Stimulated activated CD4-positive, alpha-beta T cell treated with anti-CD3 and anti-CD28 coated beads, Interleukin-4, amount 100 ng/mL, for 48 hours (primary cell): ENCODE measurements around the gene PLD4.

ENCODE experiments used
- DNase-seq, 2 donors: peaks; one replicate each; pipeline ENCODE4 v3.0.0-alpha.2; 2020; ENCODE audit warnings: low read depth in 2 of 2

The PLD4 gene

DNA sequence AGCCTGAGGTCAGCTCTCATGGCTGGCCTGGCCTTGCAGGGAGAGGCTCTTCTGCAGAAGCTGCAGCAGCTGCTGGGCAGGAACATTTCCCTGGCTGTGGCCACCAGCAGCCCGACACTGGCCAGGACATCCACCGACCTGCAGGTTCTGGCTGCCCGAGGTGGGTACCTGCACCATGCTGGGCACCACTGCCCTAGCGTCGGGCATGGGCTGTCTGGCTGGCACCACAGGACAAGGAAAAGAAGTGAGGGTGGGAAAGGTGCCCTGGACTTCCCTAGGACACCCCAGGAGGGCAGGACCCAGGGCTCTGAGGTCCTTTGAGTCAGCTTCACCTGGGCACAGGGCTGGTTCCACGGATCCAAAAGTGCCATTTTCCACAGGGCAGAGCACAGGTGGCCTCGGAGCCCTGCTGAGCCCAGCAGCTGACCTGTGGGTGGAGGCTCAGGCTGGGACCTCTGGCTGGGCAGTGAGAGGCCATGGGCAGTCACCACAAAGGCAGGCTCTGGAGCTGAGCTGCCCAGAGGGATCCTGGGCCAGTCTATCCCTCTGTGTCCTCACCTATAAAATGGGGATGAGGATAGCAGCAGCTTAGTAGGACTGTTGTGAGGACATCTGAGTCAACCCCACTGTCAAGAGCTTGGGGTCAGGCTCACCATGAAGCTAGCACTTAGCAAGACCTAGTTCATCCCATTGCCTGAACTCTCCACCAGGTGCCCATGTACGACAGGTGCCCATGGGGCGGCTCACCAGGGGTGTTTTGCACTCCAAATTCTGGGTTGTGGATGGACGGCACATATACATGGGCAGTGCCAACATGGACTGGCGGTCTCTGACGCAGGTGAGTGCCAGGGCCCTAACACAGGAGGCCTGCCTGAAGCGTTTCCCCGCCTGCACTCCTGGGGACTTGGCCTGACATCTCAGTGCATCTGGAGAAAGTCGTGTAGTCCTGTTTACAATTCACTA lies 4.9 kb downstream of the PLD4 start:
- no peak for DNase-seq

DNA sequence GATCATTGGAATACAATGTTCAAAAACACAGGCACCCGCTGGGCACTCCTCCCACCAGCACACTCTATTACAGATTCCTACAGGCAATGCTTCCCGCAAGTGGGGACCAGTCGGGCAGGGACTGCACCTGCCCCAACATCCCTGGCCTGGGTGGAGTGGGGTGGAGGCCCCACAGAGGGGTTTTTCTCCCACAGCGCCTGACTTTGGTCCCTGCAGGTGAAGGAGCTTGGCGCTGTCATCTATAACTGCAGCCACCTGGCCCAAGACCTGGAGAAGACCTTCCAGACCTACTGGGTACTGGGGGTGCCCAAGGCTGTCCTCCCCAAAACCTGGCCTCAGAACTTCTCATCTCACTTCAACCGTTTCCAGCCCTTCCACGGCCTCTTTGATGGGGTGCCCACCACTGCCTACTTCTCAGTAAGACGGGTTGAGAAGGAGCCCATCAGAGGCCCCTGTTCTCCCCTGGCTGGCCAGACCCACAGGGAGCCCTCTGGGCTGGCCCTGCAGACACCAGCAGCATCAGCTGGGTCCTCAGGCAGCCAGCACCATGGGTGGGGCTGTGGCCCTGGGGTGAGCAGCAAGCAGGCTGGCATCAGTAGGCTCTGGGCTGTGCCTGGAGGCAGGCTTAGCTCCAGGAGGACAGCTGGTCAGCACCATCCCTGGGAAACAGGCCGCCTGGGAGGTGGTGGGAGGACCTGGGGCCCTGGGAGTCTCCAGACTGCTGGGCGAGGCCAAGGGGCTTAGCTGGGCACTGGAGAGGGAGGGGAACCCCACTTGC lies 6.0 kb downstream of the PLD4 start:
- no peak for DNase-seq

DNA sequence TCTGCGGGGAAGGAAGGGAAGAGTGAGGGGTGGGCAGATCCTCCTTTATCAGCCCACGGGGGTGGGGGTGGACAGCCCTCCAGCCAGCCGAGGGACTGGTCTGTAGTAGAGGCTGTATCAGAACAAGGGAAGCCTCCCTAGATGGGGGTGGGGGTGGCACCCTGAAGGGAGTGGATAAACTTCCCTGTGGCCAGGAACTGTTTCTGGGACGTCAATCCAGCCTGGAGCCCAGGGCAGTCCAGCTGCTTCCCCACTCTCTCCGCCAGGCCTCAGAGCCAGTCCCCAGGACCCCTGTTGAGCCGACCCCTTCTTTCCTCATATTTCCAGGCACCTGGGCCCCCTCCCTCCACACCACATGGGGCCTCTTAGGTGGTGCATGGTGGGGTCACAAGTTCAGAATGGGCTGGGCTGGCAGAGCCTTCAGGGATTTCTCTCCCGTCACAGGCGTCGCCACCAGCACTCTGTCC lies 6.7 kb downstream of the PLD4 start:
- no peak for DNase-seq

DNA sequence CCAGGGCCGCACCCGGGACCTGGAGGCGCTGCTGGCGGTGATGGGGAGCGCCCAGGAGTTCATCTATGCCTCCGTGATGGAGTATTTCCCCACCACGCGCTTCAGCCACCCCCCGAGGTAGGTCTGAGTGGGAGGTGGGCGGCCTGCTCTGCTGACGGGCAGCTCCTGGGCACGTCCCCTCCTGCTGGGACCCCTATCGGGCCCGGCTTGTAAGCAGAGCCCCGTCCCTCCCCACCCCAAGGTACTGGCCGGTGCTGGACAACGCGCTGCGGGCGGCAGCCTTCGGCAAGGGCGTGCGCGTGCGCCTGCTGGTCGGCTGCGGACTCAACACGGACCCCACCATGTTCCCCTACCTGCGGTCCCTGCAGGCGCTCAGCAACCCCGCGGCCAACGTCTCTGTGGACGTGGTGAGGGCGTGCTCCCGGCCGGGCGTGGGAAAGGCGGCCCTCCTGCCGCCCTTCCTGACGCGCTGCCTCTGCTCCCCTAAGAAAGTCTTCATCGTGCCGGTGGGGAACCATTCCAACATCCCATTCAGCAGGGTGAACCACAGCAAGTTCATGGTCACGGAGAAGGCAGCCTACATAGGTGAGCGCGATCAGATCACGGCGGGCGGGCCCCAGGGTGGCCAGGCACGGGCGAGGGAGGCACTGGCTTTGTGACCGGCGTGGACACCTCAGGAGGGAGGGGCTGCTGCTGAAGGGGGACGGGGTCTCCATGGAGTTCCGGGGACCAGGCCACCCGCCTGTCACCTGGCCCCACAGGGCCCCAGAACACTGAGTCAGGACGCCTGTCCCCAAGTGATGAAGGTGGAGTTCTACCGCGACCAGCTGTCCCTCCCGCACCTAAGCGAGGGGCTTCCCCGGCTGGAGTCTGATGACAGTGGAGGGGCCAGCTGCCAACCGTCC lies 7.3 kb downstream of the PLD4 start:
- no peak for DNase-seq

DNA sequence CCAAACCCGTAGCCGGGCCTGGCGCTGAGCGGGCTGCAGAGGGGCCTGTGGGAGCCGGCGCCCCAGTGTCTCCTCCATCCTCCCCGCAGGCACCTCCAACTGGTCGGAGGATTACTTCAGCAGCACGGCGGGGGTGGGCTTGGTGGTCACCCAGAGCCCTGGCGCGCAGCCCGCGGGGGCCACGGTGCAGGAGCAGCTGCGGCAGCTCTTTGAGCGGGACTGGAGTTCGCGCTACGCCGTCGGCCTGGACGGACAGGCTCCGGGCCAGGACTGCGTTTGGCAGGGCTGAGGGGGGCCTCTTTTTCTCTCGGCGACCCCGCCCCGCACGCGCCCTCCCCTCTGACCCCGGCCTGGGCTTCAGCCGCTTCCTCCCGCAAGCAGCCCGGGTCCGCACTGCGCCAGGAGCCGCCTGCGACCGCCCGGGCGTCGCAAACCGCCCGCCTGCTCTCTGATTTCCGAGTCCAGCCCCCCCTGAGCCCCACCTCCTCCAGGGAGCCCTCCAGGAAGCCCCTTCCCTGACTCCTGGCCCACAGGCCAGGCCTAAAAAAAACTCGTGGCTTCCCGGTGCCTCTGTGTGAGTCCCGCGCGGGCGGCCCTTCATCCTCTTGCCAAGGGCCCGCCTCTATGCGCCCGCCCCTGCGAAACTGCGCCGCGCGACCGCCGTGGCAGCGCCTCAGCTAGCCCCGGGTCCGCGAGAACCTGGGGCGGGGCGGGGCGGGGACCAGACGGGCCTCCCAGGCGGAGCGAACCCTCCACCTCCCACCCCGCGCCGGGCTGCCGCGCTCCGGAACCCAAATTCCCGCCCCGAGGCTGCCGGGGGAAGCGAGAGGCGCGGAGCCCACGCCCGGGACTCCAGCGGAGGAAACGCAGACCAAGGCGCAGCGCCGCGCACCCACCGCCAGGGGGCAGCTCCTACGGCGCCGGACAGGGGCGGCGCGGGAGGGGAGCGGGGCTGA lies 8.3 kb downstream of the PLD4 start:
- DNase-seq: peak; percentile 80 to 86

DNA sequence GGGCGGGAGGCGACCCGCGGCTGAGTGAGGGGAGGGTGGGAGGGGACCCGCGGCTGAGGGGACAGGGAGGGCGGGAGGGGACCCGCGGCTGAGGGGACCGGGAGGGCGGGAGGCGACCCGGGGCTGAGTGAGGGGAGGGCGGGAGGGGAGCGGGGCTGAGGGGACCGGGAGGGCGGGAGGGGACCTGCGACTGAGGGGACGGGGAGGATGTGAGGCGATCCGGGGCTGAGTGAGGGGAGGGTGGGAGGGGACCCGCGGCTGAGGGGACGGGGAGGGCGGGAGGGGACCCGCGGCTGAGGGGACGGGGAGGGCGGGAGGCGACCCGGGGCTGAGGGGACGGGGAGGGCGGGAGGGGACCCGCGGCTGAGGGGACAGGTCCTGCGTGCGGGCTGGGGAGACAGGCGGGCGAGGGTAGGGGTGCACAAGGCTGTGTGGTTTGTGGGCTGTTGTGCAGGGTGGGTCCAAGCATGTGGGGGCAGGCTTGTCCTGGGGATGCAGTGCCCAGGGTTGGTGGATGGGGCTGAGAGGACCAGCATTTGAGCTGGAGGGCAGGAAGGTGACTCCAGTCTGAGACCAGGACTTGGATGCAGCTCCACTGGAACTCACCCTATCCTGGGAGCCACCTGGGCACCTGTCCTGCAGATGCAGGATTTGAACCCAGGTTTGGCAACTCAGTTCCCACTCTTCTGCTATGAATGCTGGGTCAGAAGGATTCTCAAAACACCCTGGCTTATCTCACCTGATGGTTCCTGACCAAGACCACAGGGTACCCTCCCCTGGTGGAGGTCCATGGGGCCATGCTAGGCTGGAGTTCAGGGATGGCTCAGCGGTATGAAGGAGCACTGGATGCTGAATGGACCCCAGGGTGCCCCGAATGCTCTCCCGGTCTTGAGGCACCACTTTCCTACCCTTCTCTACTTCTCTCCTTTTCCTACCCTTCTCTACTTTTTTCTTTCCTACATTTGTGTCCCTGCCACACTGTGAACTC lies 9.4 kb downstream of the PLD4 start:
- DNase-seq: no peak

DNA sequence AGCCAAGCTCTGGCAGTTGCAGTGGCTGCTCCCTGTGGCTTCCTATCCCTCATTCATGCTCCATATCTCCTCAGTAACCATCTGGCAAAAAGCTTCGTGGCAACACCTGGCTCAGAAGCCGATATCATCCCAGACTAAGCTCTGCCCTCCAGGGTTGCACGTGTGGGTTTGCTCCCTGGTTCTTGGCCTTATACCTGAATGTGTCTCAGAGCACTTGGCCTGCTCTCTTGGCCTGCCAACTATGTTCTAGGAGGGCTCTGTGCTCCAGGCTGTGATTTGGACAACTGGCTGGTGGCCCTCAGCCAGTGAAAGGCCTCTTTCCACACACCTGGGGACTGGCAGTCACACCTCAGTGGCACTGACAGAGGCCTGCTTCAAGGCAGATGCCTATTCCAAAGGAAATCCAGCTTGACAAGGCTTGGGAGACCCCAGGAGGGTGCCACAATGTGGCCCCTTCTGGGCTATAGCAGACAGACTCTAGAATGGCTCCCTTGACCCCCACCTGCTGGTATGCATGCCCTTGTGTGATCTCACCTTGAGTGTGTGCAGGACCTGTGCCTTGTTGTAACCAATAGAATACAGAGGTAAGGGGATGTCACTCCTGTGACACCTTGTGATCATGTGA lies 10.5 kb downstream of the PLD4 start:
- DNase-seq: no peak

DNA sequence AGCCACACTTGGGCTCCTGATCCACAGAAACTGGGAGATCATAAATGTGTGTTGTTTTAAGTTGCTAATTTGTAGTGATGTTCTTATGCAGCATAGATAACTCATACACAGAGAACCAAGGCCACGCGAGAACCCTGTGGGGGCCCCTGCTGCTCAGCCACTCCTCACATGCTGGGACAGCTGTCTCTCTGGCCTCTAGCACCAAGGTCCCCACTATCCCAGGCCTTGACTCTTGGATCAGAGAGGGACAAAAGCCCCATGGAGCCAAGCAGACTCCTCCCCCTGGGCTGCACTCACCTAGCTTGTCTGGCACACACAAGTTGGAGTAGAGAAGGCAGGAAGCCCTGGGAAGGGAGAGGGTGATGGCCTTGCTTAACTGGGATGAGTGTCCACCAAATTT lies 11.3 kb downstream of the PLD4 start:
- DNase-seq: no peak

DNA sequence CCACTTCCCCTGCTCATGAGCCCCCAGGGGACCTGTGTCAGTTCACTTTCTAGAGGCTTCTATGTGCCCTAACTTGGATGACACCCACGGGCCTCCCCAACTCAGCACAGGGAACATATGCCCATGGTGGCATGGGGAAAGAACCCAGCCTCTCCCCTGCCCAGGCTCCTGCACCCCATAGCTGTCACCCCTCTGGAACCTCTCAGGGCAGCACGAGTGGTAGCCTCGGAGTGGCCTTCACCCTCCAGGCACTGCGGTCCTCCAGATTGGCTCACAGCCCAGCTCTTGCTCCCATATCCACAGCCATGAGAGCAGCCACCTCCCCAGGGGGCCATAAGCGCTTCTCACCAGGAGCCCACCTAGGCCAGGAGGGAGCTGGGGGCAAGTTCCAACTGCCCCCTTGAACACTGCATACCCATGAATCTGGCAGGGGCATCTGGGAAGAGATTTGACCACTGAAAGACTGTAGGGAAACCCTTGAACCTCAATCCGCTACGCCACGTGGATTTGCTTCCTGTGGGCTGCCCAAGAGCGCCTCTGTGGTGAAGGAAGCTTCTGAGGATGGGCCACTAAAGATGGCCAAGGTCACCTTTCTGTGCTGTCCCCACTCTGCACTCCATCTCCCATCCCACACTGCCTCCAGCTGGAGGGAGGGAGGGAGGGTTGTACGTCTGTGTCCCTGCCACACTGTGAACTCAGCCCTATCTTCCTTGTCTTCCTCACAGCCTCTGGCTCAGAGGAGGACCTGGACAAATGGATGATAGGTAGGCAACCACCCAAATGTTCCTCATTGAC lies 11.9 kb downstream of the PLD4 start:
- DNase-seq: no peak

DNA sequence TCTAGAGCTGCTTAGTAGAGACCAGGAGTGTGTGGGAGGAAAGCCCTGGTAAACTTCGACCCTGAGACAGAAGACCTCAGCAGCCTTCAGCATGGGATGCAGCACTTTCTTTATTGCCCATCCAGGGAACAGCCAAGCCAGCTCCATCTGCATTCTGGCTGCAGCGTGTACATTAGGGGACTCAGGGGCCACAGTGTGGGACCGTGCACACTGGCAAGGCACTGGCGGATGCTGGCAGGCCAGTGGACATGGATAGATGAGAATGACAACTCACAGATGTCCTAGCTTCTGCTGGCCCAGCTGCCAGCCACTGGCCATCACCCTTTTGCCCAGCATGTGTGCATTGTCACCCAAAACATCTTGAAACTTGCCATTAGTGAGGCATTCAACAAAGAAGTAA lies 12.5 kb downstream of the PLD4 start:
- DNase-seq: no peak

DNA sequence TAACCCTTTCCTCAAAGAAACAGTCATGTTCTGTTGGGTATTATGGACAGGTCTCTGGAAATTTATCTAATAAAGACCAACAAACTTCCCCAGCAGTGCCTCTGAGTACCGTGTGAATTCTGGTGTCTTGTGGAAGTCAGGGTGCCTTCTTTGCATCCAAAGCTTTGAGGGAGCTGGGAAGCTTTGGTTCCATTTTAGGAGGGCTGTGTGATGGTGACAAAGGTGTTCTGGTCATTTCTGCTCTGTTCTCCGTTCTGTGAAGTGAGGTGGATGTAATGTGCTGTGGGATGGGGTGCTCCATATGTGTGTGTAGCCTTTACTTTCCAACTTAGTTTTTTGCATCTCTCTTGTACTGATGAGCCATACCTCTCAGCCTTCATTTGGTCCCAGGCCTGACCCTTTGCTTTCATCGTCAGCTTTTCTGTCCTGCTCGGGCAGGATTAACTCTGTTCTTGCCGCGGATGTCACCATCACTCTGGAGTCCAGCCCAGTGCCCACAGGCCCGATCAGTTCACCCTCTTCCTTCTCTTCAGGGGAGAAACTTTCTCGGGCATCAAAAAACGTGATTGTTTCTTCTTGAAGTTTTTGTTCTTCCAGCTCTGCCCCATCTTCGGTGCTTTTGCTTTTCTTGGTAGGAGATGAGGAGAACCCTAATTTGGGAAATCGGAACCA lies 13.2 kb downstream of the PLD4 start:
- DNase-seq: no peak

DNA sequence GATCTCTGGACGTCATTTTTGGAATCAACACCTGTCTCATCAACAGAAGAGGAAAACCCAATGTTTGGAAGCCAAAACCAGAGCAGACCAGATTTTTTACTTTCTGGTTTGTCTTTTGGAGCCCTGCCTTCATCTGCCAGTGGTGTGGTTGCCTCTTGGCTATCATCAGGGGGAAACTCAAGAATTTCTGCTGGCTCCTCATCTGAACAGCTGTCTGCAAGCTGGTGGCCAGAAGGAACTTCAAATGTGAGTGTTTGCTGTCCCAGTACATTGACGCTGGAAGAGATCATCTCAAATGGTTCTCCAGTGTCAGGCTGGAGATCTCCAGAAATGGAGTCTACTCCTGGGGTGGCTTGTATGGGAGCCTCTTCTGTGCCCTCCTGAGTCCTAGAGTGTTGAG lies 13.8 kb downstream of the PLD4 start:
- no peak for DNase-seq

DNA sequence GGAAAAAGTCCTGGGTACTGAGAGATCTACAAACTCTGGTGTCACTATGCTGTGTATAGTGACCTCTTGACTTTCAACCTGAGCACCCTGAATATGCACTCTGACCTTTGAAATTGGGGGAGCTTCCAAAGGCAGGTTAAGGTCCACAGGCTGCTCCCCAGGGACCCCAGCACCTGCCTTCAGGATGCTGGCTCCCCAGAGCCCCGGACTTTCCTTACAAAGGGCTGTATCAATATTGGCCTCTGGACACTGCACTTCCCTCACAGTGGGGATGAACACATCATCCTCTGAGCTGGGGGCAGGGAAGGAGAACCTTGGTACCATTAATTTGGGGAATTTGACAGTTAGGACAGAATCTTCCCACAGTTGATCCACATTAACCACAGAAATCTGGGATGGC lies 14.3 kb downstream of the PLD4 start:
- no peak for DNase-seq

DNA sequence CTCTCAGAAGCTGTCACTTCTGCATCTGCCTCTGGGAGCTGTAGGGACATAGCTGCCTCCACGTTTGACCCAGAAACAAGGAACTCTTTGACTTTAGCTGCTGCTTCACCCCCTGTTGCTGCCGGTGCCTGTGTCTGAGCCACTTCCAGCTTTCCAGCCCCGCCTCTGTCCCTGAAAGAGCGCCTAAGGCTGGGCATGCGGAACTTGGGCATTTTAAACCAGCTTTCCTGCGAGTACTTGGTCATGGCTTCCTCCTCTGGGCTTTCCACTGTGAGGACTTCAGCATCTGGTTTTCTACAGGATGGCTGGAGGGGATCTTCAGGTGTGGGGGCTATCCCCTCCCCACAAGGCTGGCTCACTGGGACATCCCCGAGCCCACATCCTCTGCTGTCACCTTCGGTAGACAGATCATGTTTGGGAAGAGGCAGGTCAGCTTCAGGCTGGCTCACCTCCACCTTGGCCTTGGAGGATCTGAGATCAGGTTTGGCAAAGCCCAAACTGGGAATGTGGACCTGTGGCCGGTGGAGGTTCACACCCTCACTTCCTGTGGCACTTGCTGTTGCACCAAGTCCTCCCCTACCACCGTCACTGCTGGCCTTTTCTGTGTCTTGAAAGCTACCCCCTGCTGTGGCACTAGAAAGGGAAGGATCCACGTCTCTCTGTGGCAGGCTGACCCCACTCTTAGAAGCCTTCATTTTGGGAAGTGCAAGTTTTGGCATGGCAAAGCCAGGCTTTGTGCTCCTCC lies 15.2 kb downstream of the PLD4 start:
- no peak for DNase-seq

DNA sequence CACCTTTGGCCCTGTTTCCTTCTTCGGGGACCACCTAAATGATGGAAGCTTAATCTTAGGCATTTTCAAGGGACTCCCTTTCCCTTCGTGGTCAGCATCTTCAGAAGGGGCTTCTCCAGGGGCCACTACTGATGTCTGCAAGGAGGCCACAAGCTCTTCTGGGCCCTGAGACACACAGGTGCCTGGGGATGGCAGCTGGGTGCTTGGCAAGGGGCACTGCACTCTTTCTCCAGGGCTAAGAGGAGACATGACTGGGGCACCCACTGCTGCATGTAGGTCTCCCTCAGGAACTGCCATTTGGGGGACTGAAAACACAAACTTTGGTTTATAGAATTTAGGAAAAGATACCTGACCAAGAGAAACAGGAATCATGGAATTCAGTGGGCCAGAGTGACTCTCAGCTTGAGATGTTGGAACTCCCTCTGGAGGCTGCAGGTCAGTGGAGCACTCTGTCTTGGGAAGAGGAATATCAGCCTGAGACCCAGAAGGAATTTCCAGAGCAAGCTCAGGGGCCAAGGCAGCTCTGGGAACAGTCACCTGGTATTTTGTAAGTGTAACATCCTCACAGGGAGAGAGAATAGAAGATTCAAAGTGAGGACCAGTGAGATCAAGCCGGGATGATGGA lies 16.0 kb downstream of the PLD4 start:
- no peak for DNase-seq
